ENCODE results near the gene TEX14.

DNA sequence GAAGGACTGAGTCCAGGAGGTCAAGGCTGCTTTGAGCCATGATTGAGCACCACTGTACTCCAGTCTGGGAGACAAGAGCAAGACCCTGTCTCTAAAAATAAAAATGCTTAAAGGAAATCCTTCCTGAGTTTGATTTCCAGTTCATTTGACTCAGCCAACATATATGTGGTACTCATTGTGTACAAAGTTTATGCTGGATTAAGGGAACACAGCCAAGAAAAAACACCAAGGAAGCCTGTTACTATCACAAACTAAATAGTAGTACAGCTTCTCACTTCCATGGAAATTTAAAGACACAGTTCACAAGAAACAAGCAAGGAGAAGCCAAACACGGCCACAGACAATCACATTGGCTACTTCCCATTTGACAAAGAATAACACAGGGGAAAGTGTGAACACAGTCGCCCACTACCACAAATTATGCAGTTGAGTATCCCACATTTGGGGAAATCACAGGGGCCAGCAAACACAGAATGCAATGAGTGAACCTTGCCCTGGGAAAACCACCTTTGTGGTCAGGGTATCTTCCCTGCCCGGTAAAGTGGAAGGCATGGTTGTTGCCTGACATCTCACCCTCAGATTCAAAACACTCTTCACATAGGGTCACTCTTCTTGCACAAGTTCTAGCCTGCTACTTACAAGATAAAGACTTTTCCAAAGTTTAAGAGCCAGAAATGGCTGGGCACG lies 14.5 kb downstream of the TEX14 start:
- TF ChIP-seq, protein P1, sequence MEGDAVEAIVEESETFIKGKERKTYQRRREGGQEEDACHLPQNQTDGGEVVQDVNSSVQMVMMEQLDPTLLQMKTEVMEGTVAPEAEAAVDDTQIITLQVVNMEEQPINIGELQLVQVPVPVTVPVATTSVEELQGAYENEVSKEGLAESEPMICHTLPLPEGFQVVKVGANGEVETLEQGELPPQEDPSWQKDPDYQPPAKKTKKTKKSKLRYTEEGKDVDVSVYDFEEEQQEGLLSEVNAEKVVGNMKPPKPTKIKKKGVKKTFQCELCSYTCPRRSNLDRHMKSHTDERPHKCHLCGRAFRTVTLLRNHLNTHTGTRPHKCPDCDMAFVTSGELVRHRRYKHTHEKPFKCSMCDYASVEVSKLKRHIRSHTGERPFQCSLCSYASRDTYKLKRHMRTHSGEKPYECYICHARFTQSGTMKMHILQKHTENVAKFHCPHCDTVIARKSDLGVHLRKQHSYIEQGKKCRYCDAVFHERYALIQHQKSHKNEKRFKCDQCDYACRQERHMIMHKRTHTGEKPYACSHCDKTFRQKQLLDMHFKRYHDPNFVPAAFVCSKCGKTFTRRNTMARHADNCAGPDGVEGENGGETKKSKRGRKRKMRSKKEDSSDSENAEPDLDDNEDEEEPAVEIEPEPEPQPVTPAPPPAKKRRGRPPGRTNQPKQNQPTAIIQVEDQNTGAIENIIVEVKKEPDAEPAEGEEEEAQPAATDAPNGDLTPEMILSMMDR (IDR thresholded peaks at IDR 0.05; ENCODE audit: insufficient read depth, low read length) = no peak
- TF ChIP-seq POLR2AphosphoS5 (IDR thresholded peaks at IDR 0.05; ENCODE audit: low read depth) = no peak
- TF ChIP-seq GABPA (IDR thresholded peaks at IDR 0.05; ENCODE audit: low read depth) = no peak
- no peak for TF ChIP-seq SPI1 (IDR thresholded peaks at IDR 0.05; ENCODE audit: borderline replicate concordance, low read depth)
